ENCODE results near the gene ZDHHC8. TPM values are rescaled to one million over a fixed set of nuclear protein-coding genes. Genes with fewer than 3 reads are reported as not detected.

Gene ZDHHC8, protein sequence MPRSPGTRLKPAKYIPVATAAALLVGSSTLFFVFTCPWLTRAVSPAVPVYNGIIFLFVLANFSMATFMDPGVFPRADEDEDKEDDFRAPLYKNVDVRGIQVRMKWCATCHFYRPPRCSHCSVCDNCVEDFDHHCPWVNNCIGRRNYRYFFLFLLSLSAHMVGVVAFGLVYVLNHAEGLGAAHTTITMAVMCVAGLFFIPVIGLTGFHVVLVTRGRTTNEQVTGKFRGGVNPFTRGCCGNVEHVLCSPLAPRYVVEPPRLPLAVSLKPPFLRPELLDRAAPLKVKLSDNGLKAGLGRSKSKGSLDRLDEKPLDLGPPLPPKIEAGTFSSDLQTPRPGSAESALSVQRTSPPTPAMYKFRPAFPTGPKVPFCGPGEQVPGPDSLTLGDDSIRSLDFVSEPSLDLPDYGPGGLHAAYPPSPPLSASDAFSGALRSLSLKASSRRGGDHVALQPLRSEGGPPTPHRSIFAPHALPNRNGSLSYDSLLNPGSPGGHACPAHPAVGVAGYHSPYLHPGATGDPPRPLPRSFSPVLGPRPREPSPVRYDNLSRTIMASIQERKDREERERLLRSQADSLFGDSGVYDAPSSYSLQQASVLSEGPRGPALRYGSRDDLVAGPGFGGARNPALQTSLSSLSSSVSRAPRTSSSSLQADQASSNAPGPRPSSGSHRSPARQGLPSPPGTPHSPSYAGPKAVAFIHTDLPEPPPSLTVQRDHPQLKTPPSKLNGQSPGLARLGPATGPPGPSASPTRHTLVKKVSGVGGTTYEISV
- 3.1 and 6.3 TPM in 2 replicates for total RNA-seq

DNA sequence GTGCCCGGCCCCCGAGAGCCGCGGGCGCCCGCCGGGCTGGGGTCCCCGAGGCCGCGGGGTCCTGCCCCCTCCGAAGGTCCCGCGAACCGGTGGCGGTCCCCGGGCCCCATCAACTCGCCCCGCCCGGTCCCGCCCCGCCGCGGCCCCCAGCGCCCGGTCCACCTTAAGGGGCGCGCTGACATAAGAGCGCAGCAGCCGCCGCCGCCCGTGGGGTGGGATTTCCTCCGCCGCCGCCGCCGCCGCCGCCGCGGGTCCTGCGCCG is at the start of gene ZDHHC8:
TSS of gene ZDHHC8 (plus strand) at position 208 of the 262 bp plus-strand sequence. CDS start 144 bp downstream, outside the sequence.

DNA sequence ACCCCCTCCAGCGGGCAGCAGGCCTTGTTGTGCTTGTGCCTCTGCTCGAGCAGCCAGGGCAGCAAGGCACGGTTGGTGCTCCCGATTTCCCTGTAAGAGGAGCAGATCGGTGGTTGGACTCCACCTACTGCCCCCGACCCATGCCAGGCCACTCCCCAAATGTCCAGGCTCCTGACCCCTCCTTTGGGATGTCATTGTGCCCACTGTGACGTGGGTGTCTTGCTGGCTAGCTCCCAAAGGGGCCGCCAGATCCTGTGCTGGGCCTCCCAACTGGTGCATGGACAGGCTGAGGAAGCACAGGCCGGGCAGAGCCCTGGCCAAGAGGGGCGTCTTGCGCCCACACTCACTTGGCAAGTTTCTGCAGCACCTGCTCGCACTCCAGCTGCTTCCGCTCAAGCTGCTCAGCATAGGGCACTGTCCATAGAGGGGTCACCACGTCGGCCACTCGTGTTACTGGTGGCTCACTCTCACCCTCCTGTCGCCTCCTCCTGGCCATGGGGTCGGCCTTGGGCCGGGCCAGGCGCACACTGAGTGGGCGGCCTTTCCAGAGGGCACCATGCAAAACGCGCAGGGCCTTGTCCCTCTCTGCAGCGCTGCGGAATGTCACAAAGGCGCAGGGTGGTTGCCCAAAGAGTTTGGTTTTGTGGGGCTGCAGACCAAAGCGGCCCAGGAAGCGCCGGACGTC is 15.8 kb upstream of the ZDHHC8 start, which contains the start of gene RANBP1:
TSS of gene RANBP1 (plus strand) at position 414 of the 685 bp plus-strand sequence. CDS start at position 495, 81 bp downstream.

DNA sequence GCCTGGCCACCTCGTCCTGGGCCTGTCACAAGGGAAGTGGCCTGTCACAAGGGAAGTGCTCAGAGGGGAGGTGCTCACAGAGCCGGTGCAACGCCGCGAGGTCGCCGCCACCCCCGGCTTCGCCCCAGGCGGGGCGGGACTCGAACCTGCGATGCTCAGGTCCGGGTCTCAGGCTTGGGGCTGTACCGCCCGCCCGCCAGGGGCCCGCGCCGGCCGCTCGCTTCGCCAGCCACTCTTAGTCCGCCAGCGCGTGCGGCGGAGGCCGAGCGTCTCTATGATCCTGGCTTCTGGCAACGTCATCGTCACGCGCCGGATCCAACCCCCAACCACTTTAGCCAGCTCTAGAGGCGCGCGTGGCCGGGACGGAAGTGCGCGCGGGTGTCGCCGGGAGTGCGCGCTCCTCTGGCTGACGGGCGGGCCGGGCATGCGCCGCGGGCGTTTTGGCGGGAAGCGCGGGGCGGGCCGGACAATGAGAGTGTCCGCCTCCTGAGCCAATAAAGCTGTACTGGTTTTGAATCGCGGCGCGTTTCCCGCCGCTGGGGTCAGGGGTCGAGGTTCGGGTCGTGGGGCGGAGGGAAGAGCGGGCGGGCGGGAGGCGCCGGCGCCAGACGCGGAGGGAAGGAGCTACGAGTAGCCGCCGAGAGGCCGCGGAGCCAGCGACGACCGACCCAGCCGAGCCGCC is 14.5 kb upstream of the ZDHHC8 start, which contains the start of gene TRMT2A:
TSS of gene TRMT2A (minus strand) at position 276 of the 682 bp plus-strand sequence. CDS start 320 bp downstream, outside the sequence.

DNA sequence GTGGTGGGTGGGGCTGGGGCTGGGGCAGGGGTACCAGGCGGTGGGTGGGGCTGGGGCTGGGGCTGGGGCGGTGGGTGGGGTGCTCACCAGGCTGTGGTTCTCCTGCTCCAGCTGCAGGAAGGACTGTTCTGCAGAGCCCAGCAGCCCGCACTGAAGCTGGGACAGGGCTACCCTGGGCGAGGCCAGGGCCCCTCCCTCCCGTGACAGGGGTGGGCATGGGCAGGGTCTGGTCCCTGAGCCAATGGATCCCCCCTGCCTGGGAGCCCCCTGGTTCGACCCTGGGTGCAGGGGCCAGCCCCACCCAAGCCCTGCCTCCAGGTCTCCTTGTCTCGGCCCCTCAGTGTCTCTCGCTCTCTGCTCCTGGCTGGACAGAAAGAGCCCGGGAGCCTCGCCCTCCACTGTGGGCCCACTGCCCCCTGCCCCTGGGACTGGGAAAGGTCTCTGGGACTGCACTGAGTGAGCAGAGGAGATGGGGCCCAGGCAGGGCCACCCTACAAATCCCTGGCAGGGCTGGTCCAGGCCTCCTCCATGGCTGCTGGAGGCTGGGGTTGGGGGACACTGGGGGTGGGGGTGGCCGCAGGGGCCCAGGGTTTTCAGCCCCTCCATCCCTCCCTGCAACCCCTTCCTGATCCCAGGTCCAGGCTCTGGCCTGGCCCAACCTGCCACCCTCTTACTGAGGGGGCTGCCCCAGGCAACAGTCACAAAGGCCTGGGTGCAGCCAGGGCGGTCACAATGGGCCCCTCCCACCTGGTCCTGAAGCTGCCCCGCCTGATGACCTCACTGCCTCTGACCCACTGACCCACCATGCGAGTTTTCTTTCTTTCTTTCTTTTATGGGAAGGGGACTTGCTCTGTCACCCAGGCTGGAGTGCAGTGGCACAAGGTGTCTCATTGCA is 19.0 kb downstream of the ZDHHC8 start, which contains the start of gene CCDC188:
TSS of gene CCDC188 (minus strand) at position 675 of the 895 bp plus-strand sequence. CDS start at position 606, 69 bp downstream.

Other genes starting within 250 kb of the ZDHHC8 start
- gene COMT, start 190.0 kb upstream of the ZDHHC8 start, total RNA-seq: 237 and 344 TPM in 2 replicates
- 18.5 and 21.9 TPM in 2 replicates for gene TXNRD2, start 190.0 kb upstream of the ZDHHC8 start, total RNA-seq
- 4.1 and 4.8 TPM in 2 replicates for gene ARVCF, start 115.0 kb upstream of the ZDHHC8 start, total RNA-seq
- gene TANGO2, start 110.7 kb upstream of the ZDHHC8 start, total RNA-seq: 42.0 and 49.8 TPM in 2 replicates
- gene DGCR8, start 51.6 kb upstream of the ZDHHC8 start, total RNA-seq: 26.0 and 29.5 TPM in 2 replicates
- 115 and 124 TPM in 2 replicates for gene RANBP1, start 15.7 kb upstream of the ZDHHC8 start, total RNA-seq
- 34.3 and 47.9 TPM in 2 replicates for gene TRMT2A, start 14.6 kb upstream of the ZDHHC8 start, total RNA-seq
- gene CCDC188, start 19.3 kb downstream of the ZDHHC8 start, total RNA-seq: 0.46 and 1.3 TPM in 2 replicates
- gene RTN4R, start 136.5 kb downstream of the ZDHHC8 start, total RNA-seq: 0.14 and 0.28 TPM in 2 replicates
- gene DGCR6L, start 188.3 kb downstream of the ZDHHC8 start, total RNA-seq: 44.7 and 57.6 TPM in 2 replicates

Measured in smooth muscle cell of bladder (primary cell).